ENCODE results near the gene OSBPL10.

DNA sequence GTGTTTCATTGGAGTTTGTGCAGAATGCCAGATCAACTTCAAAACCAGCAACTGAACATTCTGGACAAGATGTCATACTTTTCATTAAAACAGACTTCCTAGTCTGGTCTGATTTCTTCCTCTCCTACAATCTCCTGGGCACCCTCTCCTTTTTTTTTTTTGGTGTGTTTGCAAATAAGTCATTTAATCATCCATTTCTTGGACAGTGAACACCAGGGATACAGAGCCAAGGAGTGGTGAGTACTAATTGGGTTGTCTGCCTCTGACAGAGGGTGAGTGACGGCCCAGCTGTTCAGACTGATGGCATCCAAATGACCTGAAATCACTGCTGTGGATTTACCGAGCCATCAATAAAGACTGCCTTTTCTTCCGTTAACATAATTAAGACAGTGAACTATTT lies 290.3 kb downstream of the OSBPL10 start:
- TF ChIP-seq, protein P1, sequence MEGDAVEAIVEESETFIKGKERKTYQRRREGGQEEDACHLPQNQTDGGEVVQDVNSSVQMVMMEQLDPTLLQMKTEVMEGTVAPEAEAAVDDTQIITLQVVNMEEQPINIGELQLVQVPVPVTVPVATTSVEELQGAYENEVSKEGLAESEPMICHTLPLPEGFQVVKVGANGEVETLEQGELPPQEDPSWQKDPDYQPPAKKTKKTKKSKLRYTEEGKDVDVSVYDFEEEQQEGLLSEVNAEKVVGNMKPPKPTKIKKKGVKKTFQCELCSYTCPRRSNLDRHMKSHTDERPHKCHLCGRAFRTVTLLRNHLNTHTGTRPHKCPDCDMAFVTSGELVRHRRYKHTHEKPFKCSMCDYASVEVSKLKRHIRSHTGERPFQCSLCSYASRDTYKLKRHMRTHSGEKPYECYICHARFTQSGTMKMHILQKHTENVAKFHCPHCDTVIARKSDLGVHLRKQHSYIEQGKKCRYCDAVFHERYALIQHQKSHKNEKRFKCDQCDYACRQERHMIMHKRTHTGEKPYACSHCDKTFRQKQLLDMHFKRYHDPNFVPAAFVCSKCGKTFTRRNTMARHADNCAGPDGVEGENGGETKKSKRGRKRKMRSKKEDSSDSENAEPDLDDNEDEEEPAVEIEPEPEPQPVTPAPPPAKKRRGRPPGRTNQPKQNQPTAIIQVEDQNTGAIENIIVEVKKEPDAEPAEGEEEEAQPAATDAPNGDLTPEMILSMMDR (conservative IDR thresholded peaks at IDR 0.05 in 1 of 2, IDR thresholded peaks at IDR 0.05 in 1 of 2; ENCODE audit: low read depth in 1 of 2, low read length in 2 of 2), result no peak
- no peak for TF ChIP-seq EZH2 (IDR thresholded peaks at IDR 0.05; ENCODE audit: low read length, missing control alignments)

All from fibroblast of lung (primary cell).